Nephron (organoid): ENCODE data around the gene AMN.

Source experiments
- H3K27ac Mint-ChIP-seq, 3 experiments: 2 replicates each; pipeline ENCODE4 v1.8.0; 2020; ENCODE audit warnings: mixed read lengths in 3 of 3, mild to moderate bottlenecking in 2 of 3, moderate library complexity in 1 of 3
- H3K27me3 Mint-ChIP-seq: 2 replicates; pipeline ENCODE4 v1.8.0; 2021; ENCODE audit warnings: low read depth, mild to moderate bottlenecking, moderate library complexity, mixed read lengths
- H3K36me3 Mint-ChIP-seq: 2 replicates; pipeline ENCODE4 v1.8.0; 2020; ENCODE audit warnings: low read depth, mixed read lengths
- H3K4me1 Mint-ChIP-seq: 2 replicates; pipeline ENCODE4 v1.8.0; 2020; ENCODE audit warnings: mixed read lengths
- H3K4me3 Mint-ChIP-seq, 3 experiments: 2 replicates each; pipeline ENCODE4 v1.8.0; 2020; ENCODE audit warnings: mild to moderate bottlenecking in 3 of 3, mixed read lengths in 3 of 3, moderate library complexity in 2 of 3
- H3K9me3 Mint-ChIP-seq: 2 replicates; pipeline ENCODE4 v1.8.0; 2020; ENCODE audit warnings: mixed read lengths
- CTCF ChIP-seq, 3 experiments: fragments of 200-600 bp; sonication (generic); IDR thresholded peaks; one replicate each; pipeline ENCODE4 v1.5.0; 2021; ENCODE audit warnings: antibody characterized with exemption in 3 of 3; ENCODE audit not compliant: unreplicated experiment in 3 of 3

Gene AMN

DNA sequence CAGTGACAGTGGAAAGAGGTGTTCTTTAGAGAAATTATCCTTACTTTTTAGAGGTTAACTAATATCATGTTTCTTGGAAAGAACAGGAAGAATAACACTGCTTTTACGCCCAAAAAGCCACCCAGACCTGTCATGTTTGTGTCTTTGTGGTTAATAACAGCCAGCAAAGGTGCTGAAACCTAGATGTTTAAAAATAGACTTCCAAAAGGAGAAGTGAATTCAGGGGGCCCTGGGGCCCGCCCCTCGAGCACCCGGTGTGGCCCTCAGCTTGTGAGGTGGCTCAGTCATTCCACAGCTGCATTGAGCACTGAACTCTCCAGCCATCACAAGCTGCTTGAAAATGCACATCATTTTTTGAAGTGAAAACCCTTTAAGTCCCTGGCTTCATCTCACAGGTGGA lies 20.8 kb upstream of the AMN start:
- H3K4me1 Mint-ChIP-seq: no peaks in the 10 kb centered on the region
- H3K4me3 Mint-ChIP-seq: no peak overlapping the region
- no peaks in the 10 kb centered on the region for H3K27me3 Mint-ChIP-seq
- H3K27ac Mint-ChIP-seq: no peak overlapping the region
- peaks cover 49% of the 10 kb centered on the region for H3K36me3 Mint-ChIP-seq
- H3K9me3 Mint-ChIP-seq: no peaks in the 10 kb centered on the region
- no peak for TF ChIP-seq CTCF (IDR thresholded peaks at IDR 0.05; ENCODE audit: unreplicated experiment in 3 of 3)

DNA sequence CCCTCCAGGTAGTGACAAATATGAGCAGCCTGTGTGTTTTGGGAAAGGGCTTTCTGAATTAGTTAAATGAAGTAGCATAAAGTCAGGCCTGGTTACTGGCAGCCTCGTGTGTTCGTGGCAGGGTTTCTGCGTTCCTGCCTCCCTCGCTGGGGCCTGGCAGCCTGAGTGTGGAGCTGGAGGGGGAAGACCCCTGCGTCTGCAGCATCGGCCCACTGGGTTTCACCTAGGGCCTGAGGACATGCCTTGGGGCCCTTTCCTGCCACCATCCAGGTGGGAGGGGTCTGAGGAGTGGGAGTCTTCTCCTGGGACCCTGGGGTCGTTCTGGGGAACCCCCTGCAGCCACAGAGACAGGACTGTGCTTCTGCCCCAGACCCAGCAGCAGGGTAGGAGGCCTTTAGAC lies 20.4 kb upstream of the AMN start:
- Mint-ChIP-seq H3K36me3 (peaks cover 52% of the 10 kb centered on the region), H3K27me3 (no peaks in the 10 kb centered on the region), H3K9me3 (no peaks in the 10 kb centered on the region), H3K27ac (no peak overlapping the region), H3K4me1 (no peaks in the 10 kb centered on the region), H3K4me3 (no peak overlapping the region)
- no peak for TF ChIP-seq CTCF (IDR thresholded peaks at IDR 0.05; ENCODE audit: unreplicated experiment in 3 of 3)

DNA sequence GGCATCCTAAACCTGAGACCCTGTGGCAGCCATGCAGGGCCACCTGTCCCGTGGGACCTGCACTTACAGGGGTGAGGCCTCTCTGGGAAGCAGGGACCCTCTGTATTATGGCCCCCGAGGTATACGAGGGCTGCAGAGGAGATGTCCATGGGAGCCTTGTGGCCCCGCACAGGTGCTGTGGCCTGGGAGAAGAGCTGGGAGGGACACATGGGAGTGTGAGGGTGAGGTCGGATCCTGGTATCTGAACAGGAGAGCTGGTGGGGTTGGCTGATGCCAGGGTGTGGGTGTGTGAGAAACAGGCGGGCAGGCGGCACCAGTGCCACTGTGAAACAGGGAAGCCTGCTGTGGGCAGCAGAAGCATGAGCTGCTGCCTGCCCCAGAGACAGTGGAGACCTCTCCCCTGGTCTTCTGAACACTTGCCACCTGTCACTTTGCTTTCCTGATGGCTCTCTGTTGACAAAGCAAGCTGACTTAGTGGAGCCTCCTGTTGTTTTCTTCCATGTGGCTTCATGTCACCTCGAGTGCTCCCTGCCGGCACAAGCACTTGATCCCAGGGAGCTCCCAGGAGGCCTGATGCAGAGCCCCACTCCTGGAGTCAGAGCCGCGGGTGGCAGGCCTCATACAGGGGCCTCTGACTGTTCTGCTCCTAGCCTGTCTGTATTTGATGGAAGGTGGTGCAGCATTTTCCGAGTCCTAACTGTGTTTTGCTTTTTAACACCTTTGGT lies 19.8 kb upstream of the AMN start:
- Mint-ChIP-seq H3K36me3 (peaks cover 54% of the 10 kb centered on the region), H3K27me3 (no peaks in the 10 kb centered on the region), H3K9me3 (no peaks in the 10 kb centered on the region), H3K4me1 (no peaks in the 10 kb centered on the region), H3K27ac (no peak overlapping the region), H3K4me3 (no peak overlapping the region)
- TF ChIP-seq CTCF (IDR thresholded peaks at IDR 0.05; ENCODE audit: unreplicated experiment in 3 of 3): no peak

GRCh38 chr14:102903248-102903888 lies 19.1 kb upstream of the AMN start:
- no peak overlapping the region for H3K4me3 Mint-ChIP-seq
- H3K9me3 Mint-ChIP-seq: no peaks in the 10 kb centered on the region
- no peaks in the 10 kb centered on the region for H3K27me3 Mint-ChIP-seq
- H3K4me1 Mint-ChIP-seq: no peaks in the 10 kb centered on the region
- H3K27ac Mint-ChIP-seq: no peak overlapping the region
- peaks cover 56% of the 10 kb centered on the region for H3K36me3 Mint-ChIP-seq
- no peak for TF ChIP-seq CTCF (IDR thresholded peaks at IDR 0.05; ENCODE audit: unreplicated experiment in 3 of 3)

DNA sequence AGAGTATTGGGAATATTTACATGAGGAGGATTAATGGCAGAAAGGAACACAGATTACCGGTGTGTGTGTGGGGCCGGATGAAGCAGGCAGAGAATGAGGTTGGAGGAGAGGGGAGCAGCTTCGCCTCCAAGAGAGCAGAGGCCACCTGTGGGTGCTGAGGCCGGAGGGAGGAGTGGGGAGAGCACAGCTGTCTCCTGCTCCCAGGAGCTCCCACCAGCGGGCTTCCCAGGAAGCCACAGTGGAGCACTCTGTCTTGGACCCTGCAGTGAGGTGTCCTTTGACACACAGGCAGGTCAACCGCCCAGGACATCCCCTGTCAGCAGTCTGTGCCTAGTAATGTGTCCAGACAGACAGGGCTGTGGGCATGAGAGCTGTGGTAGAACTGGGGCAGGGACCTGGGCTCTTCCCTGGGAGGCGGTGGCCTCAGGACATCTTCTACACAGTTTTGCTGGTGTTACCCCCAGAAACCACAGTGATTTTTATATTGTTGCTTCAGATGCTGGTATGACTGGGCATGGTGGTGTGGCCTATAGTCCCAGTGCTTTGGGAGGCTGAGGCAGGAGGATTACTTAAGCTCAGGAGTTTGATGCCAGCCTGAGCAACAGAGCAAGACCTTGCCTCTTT lies 18.5 kb upstream of the AMN start:
- no peak overlapping the region for H3K4me3 Mint-ChIP-seq
- no peaks in the 10 kb centered on the region for H3K4me1 Mint-ChIP-seq
- no peak for TF ChIP-seq CTCF (IDR thresholded peaks at IDR 0.05; ENCODE audit: unreplicated experiment in 3 of 3)
- H3K27me3 Mint-ChIP-seq: no peaks in the 10 kb centered on the region
- H3K9me3 Mint-ChIP-seq: no peaks in the 10 kb centered on the region
- peaks cover 51% of the 10 kb centered on the region for H3K36me3 Mint-ChIP-seq
- no peak overlapping the region for H3K27ac Mint-ChIP-seq
